Measurements from ENCODE around the gene GRIK1. TPM values are rescaled to one million over a fixed set of nuclear protein-coding genes. Genes with fewer than 3 reads are reported as not detected.

Gene GRIK1
- polyA plus RNA-seq, 1 donor (not counting 4 experiments of a cell fraction or from before 2014, with no cell fraction given) = not detected

- H3K27me3 ChIP-seq (ENCODE audit: control insufficient read depth, extremely low read depth, insufficient read depth, low read length) = peaks cover 4% of the 10 kb centered on the region
- no peak for FAIRE-seq
- no peak overlapping the region for H3K4me2 ChIP-seq (ENCODE audit: control insufficient read depth, extremely low read depth, insufficient read depth, low read depth, low read length)
- no peaks in the 10 kb centered on the region for H3K36me3 ChIP-seq (ENCODE audit: control insufficient read depth in 2 of 2, extremely low read depth in 1 of 2, insufficient read depth in 2 of 2, low read length in 2 of 2)
- no peaks in the 10 kb centered on the region for H3K4me1 ChIP-seq (ENCODE audit: control insufficient read depth, extremely low read depth, insufficient read depth, low read length)
- TF ChIP-seq EZH2 (IDR thresholded peaks at IDR 0.05; ENCODE audit: low read length) = no peak
- TF ChIP-seq CTCF (optimal IDR thresholded peaks at IDR 0.05 in 1 of 3, IDR thresholded peaks at IDR 0.05 in 1 of 3, conservative IDR thresholded peaks at IDR 0.05 in 1 of 3; ENCODE audit: extremely low read depth in 1 of 3, insufficient read depth in 2 of 3, low read length in 3 of 3) = no peak
- no peak overlapping the region for H2AFZ ChIP-seq (ENCODE audit: control insufficient read depth, low read length)
- no peak overlapping the region for H3K4me3 ChIP-seq (ENCODE audit: control insufficient read depth in 2 of 3, extremely low read depth in 1 of 3, insufficient read depth in 2 of 3, low read depth in 1 of 3, low read length in 3 of 3)
- no peaks in the 10 kb centered on the region for H3K9me3 ChIP-seq (ENCODE audit: control insufficient read depth, low read depth, low read length)
- H4K20me1 ChIP-seq (ENCODE audit: control insufficient read depth, extremely low read depth, insufficient read depth, low read length) = no peaks in the 10 kb centered on the region
- dilution Hi-C loops (cut with MboI; ENCODE audit: extremely low pct_ligation_motif_present, low sequenced_read_pairs) = no loop called here
- no peak for DNase-seq (ENCODE audit: low read depth, low spot score)
- no peaks in the 10 kb centered on the region for H3K9me1 ChIP-seq (ENCODE audit: control insufficient read depth, extremely low read depth, insufficient read depth, low read length)
- no peak overlapping the region for H3K9ac ChIP-seq (ENCODE audit: control insufficient read depth, extremely low read depth, insufficient read depth, low read length)
- no peaks in the 10 kb centered on the region for H3K79me2 ChIP-seq (ENCODE audit: control insufficient read depth, insufficient read depth, low read length)
- H3K27ac ChIP-seq (ENCODE audit: control insufficient read depth, insufficient read depth, low read length) = no peak overlapping the region
Measured at GRCh38 chr21:29751473-29752185, 188.2 kb downstream of the GRIK1 start.

- no peak overlapping the region for H3K9ac ChIP-seq (ENCODE audit: control insufficient read depth, extremely low read depth, insufficient read depth, low read length)
- peaks cover 4% of the 10 kb centered on the region for H3K27me3 ChIP-seq (ENCODE audit: control insufficient read depth, extremely low read depth, insufficient read depth, low read length)
- H3K9me1 ChIP-seq (ENCODE audit: control insufficient read depth, extremely low read depth, insufficient read depth, low read length) = no peaks in the 10 kb centered on the region
- FAIRE-seq (no peak), DNase-seq (ENCODE audit: low read depth, low spot score) (no peak)
- TF ChIP-seq EZH2 (IDR thresholded peaks at IDR 0.05; ENCODE audit: low read length) (no peak), CTCF (optimal IDR thresholded peaks at IDR 0.05 in 1 of 3, IDR thresholded peaks at IDR 0.05 in 1 of 3, conservative IDR thresholded peaks at IDR 0.05 in 1 of 3; ENCODE audit: extremely low read depth in 1 of 3, insufficient read depth in 2 of 3, low read length in 3 of 3) (no peak)
- H3K9me3 ChIP-seq (ENCODE audit: control insufficient read depth, low read depth, low read length) = no peaks in the 10 kb centered on the region
- dilution Hi-C loops (cut with MboI; ENCODE audit: extremely low pct_ligation_motif_present, low sequenced_read_pairs) = no loop called here
- H3K4me3 ChIP-seq (ENCODE audit: control insufficient read depth in 2 of 3, extremely low read depth in 1 of 3, insufficient read depth in 2 of 3, low read depth in 1 of 3, low read length in 3 of 3) = no peak overlapping the region
- H3K4me1 ChIP-seq (ENCODE audit: control insufficient read depth, extremely low read depth, insufficient read depth, low read length) = no peaks in the 10 kb centered on the region
- H3K36me3 ChIP-seq (ENCODE audit: control insufficient read depth in 2 of 2, extremely low read depth in 1 of 2, insufficient read depth in 2 of 2, low read length in 2 of 2) = no peaks in the 10 kb centered on the region
- H2AFZ ChIP-seq (ENCODE audit: control insufficient read depth, low read length) = no peak overlapping the region
- H3K79me2 ChIP-seq (ENCODE audit: control insufficient read depth, insufficient read depth, low read length) = no peaks in the 10 kb centered on the region
- no peak overlapping the region for H3K27ac ChIP-seq (ENCODE audit: control insufficient read depth, insufficient read depth, low read length)
- no peaks in the 10 kb centered on the region for H4K20me1 ChIP-seq (ENCODE audit: control insufficient read depth, extremely low read depth, insufficient read depth, low read length)
- H3K4me2 ChIP-seq (ENCODE audit: control insufficient read depth, extremely low read depth, insufficient read depth, low read depth, low read length) = no peak overlapping the region
Measured at GRCh38 chr21:29749957-29750356, 189.8 kb downstream of the GRIK1 start.

Data from keratinocyte (primary cell).